Measurements from ENCODE around the gene ASGR2.
"Not testable (repeated sequence)": the region's sequence is repeated elsewhere in the genome, so short reads cannot be mapped to it uniquely, and the experiment has no call there.

Gene ASGR2

GRCh38 chr17:7114241-7114874 is at the start of gene ASGR2:
TSS of gene ASGR2 (minus strand) at chr17:7114822. CDS start at chr17:7114240, 582 bp downstream.
- no peak for DNase-seq

- DNase-seq = not testable (repeated sequence)
Observed at GRCh38 chr17:7159571-7159970, 44.9 kb upstream of the ASGR2 start.

- DNase-seq = not testable (repeated sequence)
Observed at GRCh38 chr17:7158424-7158823, 43.8 kb upstream of the ASGR2 start.

GRCh38 chr17:7156342-7156940 is 41.8 kb upstream of the ASGR2 start:
- DNase-seq = no peak

GRCh38 chr17:7147772-7148171 is 33.1 kb upstream of the ASGR2 start:
- no peak for DNase-seq

- DNase-seq = no peak
Observed at GRCh38 chr17:7146115-7146514, 31.5 kb upstream of the ASGR2 start.

GRCh38 chr17:7144213-7144612 is 29.6 kb upstream of the ASGR2 start:
- DNase-seq = no peak

GRCh38 chr17:7141824-7142223 is 27.2 kb upstream of the ASGR2 start:
- DNase-seq = no peak

GRCh38 chr17:7139400-7139799 is 24.8 kb upstream of the ASGR2 start:
- DNase-seq = no peak

- no peak for DNase-seq
Observed at GRCh38 chr17:7138800-7139381, 24.3 kb upstream of the ASGR2 start.

GRCh38 chr17:7137171-7137943 is 22.7 kb upstream of the ASGR2 start:
- no peak for DNase-seq

- DNase-seq = peak; percentile 9
Observed at GRCh38 chr17:7136266-7136877, 21.8 kb upstream of the ASGR2 start.

GRCh38 chr17:7133916-7134315 is 19.3 kb upstream of the ASGR2 start:
- no peak for DNase-seq

- DNase-seq = no peak
Observed at GRCh38 chr17:7133424-7133823, 18.8 kb upstream of the ASGR2 start.

- no peak for DNase-seq
Observed at GRCh38 chr17:7132511-7133094, 18.0 kb upstream of the ASGR2 start.

- no peak for DNase-seq
Observed at GRCh38 chr17:7131423-7131791, 16.8 kb upstream of the ASGR2 start.

GRCh38 chr17:7130621-7131422 is 16.2 kb upstream of the ASGR2 start:
- DNase-seq = no peak

- no peak for DNase-seq
Observed at GRCh38 chr17:7129311-7129710, 14.7 kb upstream of the ASGR2 start.

- no peak for DNase-seq
Observed at GRCh38 chr17:7128160-7128559, 13.5 kb upstream of the ASGR2 start.

- not testable (repeated sequence) for DNase-seq
Observed at GRCh38 chr17:7127501-7127900, 12.9 kb upstream of the ASGR2 start.

GRCh38 chr17:7126386-7126785 is 11.8 kb upstream of the ASGR2 start:
- not testable (repeated sequence) for DNase-seq

- no peak for DNase-seq
Observed at GRCh38 chr17:7124923-7125322, 10.3 kb upstream of the ASGR2 start.
